ENCODE data around the gene DNM3.

GRCh38 chr1:171909711-171910110, 68.4 kb downstream of the DNM3 start:
- TF ChIP-seq CTCF (conservative IDR thresholded peaks at IDR 0.05; ENCODE audit: low read depth, low read length) (no peak), EZH2 (IDR thresholded peaks at IDR 0.05; ENCODE audit: borderline replicate concordance, low read depth, low read length, poor library complexity, severe bottlenecking) (no peak)

Measured in A673 (cell line).